Lower lobe of right lung (tissue), 2 donors: ENCODE results near the gene BUD31. TPM values are rescaled to one million over a fixed set of nuclear protein-coding genes. Genes with fewer than 3 reads are reported as not detected.
A peak's percentile ranks its signal among the peaks of the same experiment; 100 is the strongest.

Source experiments
- ATAC-seq, 2 donors: fragments of 200-7000 bp; cut with Tn5 transposase; one replicate each; pipeline ENCODE4 v1.9.1; 2020 to 2022; ENCODE audit warnings: mild to moderate bottlenecking in 2 of 2, moderate library complexity in 2 of 2
- DNase-seq: peaks from one replicate; pipeline ENCODE4 v3.0.0-alpha.2; 2020
- H3K27ac ChIP-seq: fragments of 200-600 bp; one replicate; pipeline ENCODE4 v1.8.0; 2022
- H3K27me3 ChIP-seq: fragments of 200-600 bp; one replicate; pipeline ENCODE4 v1.8.0; 2022; ENCODE audit warnings: low read depth
- H3K36me3 ChIP-seq: fragments of 200-600 bp; one replicate; pipeline ENCODE4 v1.8.0; 2022; ENCODE audit warnings: mild to moderate bottlenecking
- H3K4me1 ChIP-seq: fragments of 200-600 bp; one replicate; pipeline ENCODE4 v1.8.0; 2022
- H3K4me3 ChIP-seq: fragments of 200-600 bp; one replicate; pipeline ENCODE4 v1.8.0; 2022; ENCODE audit warnings: mild to moderate bottlenecking
- H3K9me3 ChIP-seq: fragments of 200-600 bp; one replicate; pipeline ENCODE4 v1.8.0; 2022
- CTCF ChIP-seq: fragments of 200-600 bp; IDR thresholded peaks from one replicate; pipeline ENCODE4 v1.8.0; 2022; ENCODE audit warnings: antibody characterized with exemption, mild to moderate bottlenecking
- intact Hi-C: fragments of 100-400 bp; cut with DNase I; formaldehyde crosslinking; loops from one replicate; pipeline ENCODE4 v1.11.0; 2022
- total RNA-seq: library from RNA; stranded (reverse); fragmentation: NEBNext Ultra II Directional; extraction: Animal tissue kit (Norgen Biotek cat#: 25700); gene quantifications from one replicate; pipeline ENCODE4 v1.2.1, GENCODE V29; 2021
- donor health status: DM: no; HTN: yes; CAD: no; lungs with severe emphysema.

The BUD31 gene
- total RNA-seq, 1 donor from 2014 or later = 64.2 TPM

- Histone ChIP-seq H3K9me3 (no peaks in the 10 kb centered on the region), H3K27me3 (no peaks in the 10 kb centered on the region), H3K4me1 (peaks cover 72% of the 10 kb centered on the region), H3K36me3 (peaks cover 43% of the 10 kb centered on the region), H3K27ac (peak overlapping the region; percentile 88), H3K4me3 (peak overlapping the region; percentile 40)
- ATAC-seq = peak; percentile 42 to 64
- TF ChIP-seq CTCF = no peak
- intact Hi-C loops = no loop called here
- DNase-seq = peak; percentile 67
Observed at GRCh38 chr7:99380032-99380822, 28.5 kb upstream of the BUD31 start.

- Histone ChIP-seq H3K9me3 (no peaks in the 10 kb centered on the region), H3K27ac (peak overlapping the region; percentile 88), H3K4me3 (peak overlapping the region; percentile 40), H3K36me3 (peaks cover 50% of the 10 kb centered on the region), H3K27me3 (no peaks in the 10 kb centered on the region), H3K4me1 (peaks cover 71% of the 10 kb centered on the region)
- TF ChIP-seq CTCF = no peak
- peak; percentile 25 to 57 for ATAC-seq
- intact Hi-C loops = no loop called here
- no peak for DNase-seq
Observed at GRCh38 chr7:99380823-99381663, 27.7 kb upstream of the BUD31 start.

- peak overlapping the region; percentile 40 for H3K4me3 ChIP-seq
- H3K27me3 ChIP-seq = no peaks in the 10 kb centered on the region
- H3K9me3 ChIP-seq = no peaks in the 10 kb centered on the region
- DNase-seq = no peak
- H3K27ac ChIP-seq = peak overlapping the region; percentile 88
- peaks cover 70% of the 10 kb centered on the region for H3K4me1 ChIP-seq
- no peak for ATAC-seq
- no peak for TF ChIP-seq CTCF
- peaks cover 52% of the 10 kb centered on the region for H3K36me3 ChIP-seq
- intact Hi-C loops = no loop called here
Observed at GRCh38 chr7:99381664-99382075, 27.1 kb upstream of the BUD31 start.

- DNase-seq = no peak
- no peaks in the 10 kb centered on the region for H3K27me3 ChIP-seq
- no peak for ATAC-seq
- H3K4me1 ChIP-seq = peaks cover 56% of the 10 kb centered on the region
- intact Hi-C loops = no loop called here
- TF ChIP-seq CTCF = no peak
- no peaks in the 10 kb centered on the region for H3K9me3 ChIP-seq
- H3K27ac ChIP-seq = no peak overlapping the region
- H3K36me3 ChIP-seq = peaks cover 55% of the 10 kb centered on the region
- H3K4me3 ChIP-seq = no peak overlapping the region
Observed at GRCh38 chr7:99383203-99383602, 25.6 kb upstream of the BUD31 start.

- Histone ChIP-seq H3K4me3 (no peak overlapping the region), H3K36me3 (peaks cover 58% of the 10 kb centered on the region), H3K27me3 (no peaks in the 10 kb centered on the region), H3K9me3 (no peaks in the 10 kb centered on the region), H3K4me1 (peaks cover 49% of the 10 kb centered on the region), H3K27ac (no peak overlapping the region)
- DNase-seq (no peak), ATAC-seq (no peak)
- intact Hi-C loops = no loop called here
- TF ChIP-seq CTCF = no peak
Observed at GRCh38 chr7:99383791-99384370, 24.9 kb upstream of the BUD31 start.
